ENCODE results near the gene GRM1. TPM values are rescaled to one million over a fixed set of nuclear protein-coding genes. Genes with fewer than 3 reads are reported as not detected.

Gene GRM1
- total RNA-seq, 1 donor from 2014 or later: not detected

DNA sequence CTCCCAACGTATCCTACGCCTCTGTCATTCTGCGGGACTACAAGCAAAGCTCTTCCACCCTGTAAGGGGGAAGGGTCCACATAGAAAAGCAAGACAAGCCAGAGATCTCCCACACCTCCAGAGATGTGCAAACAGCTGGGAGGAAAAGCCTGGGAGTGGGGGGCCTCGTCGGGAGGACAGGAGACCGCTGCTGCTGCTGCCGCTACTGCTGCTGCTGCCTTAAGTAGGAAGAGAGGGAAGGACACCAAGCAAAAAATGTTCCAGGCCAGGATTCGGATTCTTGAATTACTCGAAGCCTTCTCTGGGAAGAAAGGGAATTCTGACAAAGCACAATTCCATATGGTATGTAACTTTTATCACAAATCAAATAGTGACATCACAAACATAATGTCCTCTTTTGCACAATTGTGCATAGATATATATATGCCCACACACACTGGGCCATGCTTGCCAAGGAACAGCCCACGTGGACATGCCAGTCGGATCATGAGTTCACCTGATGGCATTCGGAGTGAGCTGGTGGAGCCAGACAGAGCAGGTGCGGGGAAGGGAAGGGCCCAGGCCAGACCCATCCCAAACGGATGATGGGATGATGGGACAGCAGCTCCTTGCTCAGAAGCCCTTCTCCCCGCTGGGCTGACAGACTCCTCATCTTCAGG, 406.0 kb downstream of the GRM1 start:
- Mint-ChIP-seq H3K4me3 (no peak overlapping the region), H3K27ac (no peak overlapping the region), H3K9me3 (no peaks in the 10 kb centered on the region), H3K4me1 (no peaks in the 10 kb centered on the region), H3K27me3 (peaks cover 16% of the 10 kb centered on the region), H3K36me3 (ENCODE audit: low read depth) (no peaks in the 10 kb centered on the region)
- DNase-seq: no peak
- intact Hi-C loops (cut with micrococcal nuclease): no loop called here

DNA sequence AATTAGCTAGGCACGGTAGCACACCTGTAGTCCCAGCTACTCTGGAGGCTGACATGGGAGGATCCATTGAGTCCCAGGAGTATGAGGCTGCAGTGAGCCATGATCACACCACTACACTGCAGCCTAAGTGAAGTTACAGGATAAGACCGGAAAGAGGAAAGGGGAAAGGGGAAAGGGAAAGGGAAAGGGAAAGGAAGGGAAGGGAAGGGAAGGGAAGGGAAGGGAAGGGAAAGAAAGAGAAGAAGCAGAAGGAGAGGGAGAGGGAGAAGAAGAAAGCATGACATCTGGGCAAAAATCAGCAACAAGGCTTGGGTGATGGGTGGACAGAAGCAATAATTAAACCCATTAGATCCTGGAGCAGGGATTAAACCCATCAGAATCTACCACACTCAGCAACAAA, 413.0 kb downstream of the GRM1 start:
- intact Hi-C loops (cut with micrococcal nuclease): no loop called here
- Mint-ChIP-seq H3K36me3 (ENCODE audit: low read depth) (no peaks in the 10 kb centered on the region), H3K4me1 (no peaks in the 10 kb centered on the region), H3K27me3 (no peaks in the 10 kb centered on the region), H3K27ac (no peak overlapping the region), H3K9me3 (no peaks in the 10 kb centered on the region), H3K4me3 (no peak overlapping the region)
- no peak for DNase-seq

DNA sequence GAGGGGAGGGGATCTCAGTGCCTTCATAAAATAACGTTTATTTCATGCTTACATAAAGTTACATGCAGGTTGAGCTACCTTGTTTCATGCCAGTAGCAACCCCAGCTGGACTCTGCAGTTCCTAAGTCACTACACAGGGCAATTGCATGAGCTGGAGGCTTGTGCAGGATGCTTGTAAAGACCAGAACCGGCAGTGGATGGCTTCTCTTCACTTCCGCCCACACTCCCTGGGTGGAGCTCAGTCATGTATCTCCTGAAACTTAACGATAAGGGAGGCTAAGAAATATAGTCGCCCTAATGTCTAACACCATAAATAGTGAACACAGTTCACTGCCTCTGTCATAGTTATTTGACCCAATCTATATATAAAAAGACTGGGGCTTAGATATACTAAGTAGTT, 415.3 kb downstream of the GRM1 start:
- DNase-seq: no peak
- Mint-ChIP-seq H3K4me1 (no peaks in the 10 kb centered on the region), H3K4me3 (no peak overlapping the region), H3K36me3 (ENCODE audit: low read depth) (no peaks in the 10 kb centered on the region), H3K9me3 (peaks cover 6% of the 10 kb centered on the region), H3K27ac (no peak overlapping the region), H3K27me3 (no peaks in the 10 kb centered on the region)
- intact Hi-C loops (cut with micrococcal nuclease): no loop called here

DNA sequence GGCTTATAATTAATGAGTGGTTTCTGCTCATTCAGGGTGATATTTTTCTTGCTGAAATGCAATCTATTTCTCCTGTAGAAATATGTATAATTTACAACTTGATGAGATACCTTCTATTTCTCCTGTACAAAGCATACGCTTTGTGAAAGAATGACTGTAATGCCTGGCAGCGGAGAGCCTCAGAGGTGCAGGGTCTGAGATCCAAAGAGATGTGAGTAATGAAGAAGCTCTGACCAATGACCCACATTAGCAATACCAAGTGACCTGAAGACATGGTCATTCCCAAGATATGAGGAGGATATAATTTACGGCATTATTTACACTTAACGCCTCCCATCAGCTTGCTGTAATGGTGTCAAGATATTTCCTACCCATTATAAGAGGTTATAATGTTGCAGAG, 416.4 kb downstream of the GRM1 start:
- H3K36me3 Mint-ChIP-seq (ENCODE audit: low read depth): no peaks in the 10 kb centered on the region
- H3K27ac Mint-ChIP-seq: no peak overlapping the region
- peaks cover 7% of the 10 kb centered on the region for H3K9me3 Mint-ChIP-seq
- H3K27me3 Mint-ChIP-seq: no peaks in the 10 kb centered on the region
- H3K4me1 Mint-ChIP-seq: no peaks in the 10 kb centered on the region
- no peak overlapping the region for H3K4me3 Mint-ChIP-seq
- DNase-seq: no peak
- intact Hi-C loops (cut with micrococcal nuclease): no loop called here

DNA sequence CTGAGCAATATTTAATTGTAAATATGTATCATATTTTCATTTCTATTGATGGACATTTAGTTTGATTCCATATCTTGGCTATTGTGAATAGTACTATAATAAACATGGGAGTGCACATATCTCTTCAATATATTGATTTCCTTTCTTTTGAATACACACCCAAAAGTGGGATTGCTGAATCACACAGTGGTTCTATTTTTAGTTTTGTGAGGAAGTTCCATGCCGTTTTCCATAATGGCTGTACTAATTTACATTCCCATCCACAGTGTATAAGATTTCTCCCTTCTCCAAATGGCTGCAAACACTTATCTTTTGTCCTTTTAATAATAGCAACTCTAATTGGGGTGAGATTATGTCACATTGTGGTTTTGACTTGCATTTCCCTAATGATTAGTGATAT, 428.0 kb downstream of the GRM1 start:
- no peak for DNase-seq
- intact Hi-C loops (cut with micrococcal nuclease): no loop called here
- H3K27me3 Mint-ChIP-seq: no peaks in the 10 kb centered on the region
- no peak overlapping the region for H3K27ac Mint-ChIP-seq
- no peaks in the 10 kb centered on the region for H3K36me3 Mint-ChIP-seq (ENCODE audit: low read depth)
- H3K4me1 Mint-ChIP-seq: no peaks in the 10 kb centered on the region
- peaks cover 15% of the 10 kb centered on the region for H3K9me3 Mint-ChIP-seq
- no peak overlapping the region for H3K4me3 Mint-ChIP-seq

DNA sequence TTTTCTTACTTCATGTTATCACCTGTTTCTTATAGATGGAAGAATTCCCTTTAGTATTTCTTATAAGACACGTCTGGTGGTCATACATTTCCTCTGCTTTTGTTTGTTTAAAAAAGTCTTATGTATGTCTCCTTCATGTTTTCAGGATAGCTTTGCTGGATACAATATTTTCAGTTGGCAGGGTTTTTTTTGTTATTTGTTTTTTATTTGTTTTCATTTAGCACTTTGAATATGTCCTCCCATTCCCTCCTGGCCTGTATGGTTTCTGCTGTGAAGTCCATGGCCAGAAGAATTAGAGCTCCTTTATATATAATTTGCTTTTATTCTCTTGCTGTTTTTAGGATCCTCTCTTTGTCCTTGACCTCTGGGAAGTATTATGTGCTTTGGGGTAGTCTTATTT, 432.1 kb downstream of the GRM1 start:
- H3K4me1 Mint-ChIP-seq: no peaks in the 10 kb centered on the region
- intact Hi-C loops (cut with micrococcal nuclease): no loop called here
- H3K4me3 Mint-ChIP-seq: no peak overlapping the region
- peaks cover 16% of the 10 kb centered on the region for H3K9me3 Mint-ChIP-seq
- H3K36me3 Mint-ChIP-seq (ENCODE audit: low read depth): no peaks in the 10 kb centered on the region
- H3K27me3 Mint-ChIP-seq: no peaks in the 10 kb centered on the region
- no peak for DNase-seq
- H3K27ac Mint-ChIP-seq: no peak overlapping the region

DNA sequence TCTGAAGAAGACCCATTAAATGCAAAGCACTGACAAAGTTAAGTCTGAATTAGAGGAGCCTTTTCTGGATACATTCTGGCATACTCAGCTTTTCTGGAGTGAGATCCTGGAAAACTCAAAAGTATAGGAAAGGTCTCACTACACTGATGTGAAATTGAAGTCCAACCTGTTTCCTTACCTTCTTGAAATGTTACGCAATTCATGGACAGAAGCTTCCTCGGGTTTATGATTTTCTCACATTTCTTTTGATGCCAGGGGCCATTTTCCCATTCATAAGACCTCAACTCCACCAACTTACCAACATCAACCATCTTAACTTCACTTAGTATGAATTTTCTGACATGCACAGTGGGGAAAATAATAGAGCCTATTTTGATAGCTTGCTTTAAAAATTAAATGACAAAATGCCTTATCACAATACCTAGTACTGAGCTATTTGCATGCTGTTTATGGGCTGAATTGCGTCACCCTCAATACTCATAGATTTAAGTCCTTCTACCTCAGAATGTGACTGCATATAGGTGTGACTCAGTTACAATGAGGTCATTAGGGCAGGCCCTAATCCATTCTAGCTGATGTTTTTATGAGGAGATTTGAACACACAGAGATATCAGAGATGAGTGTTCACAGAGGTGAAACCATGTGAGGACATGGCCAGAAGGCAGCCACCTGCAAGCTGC, 441.4 kb downstream of the GRM1 start:
- intact Hi-C loops (cut with micrococcal nuclease): no loop called here

DNA sequence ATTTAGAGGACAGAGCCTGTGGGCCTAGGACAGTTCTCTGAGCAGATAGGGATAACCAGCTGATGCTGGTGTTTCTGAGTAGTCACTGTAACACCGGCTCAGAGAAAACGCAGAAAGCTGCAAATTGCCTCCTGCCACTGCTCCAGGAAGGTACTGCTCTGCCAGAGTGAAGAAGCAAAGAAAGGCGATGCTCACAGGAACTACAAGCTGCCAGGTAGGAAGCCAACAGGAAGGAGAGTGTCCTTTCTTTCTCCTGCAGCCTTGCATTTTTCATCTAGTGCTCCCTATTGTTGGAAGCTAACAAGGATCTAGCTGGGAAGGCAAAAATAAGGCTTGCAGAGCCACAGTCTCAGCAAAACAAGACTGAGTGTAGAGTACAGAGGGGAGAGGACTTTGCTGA, 444.1 kb downstream of the GRM1 start:
- H3K36me3 Mint-ChIP-seq (ENCODE audit: low read depth): no peaks in the 10 kb centered on the region
- H3K9me3 Mint-ChIP-seq: no peaks in the 10 kb centered on the region
- DNase-seq: no peak
- H3K4me3 Mint-ChIP-seq: no peak overlapping the region
- no peaks in the 10 kb centered on the region for H3K27me3 Mint-ChIP-seq
- intact Hi-C loops (cut with micrococcal nuclease): no loop called here
- no peak overlapping the region for H3K27ac Mint-ChIP-seq
- no peaks in the 10 kb centered on the region for H3K4me1 Mint-ChIP-seq

More for the DNA sequence above, 441.4 kb downstream of the GRM1 start:
- Mint-ChIP-seq H3K9me3 (no peaks in the 10 kb centered on the region), H3K27me3 (no peaks in the 10 kb centered on the region), H3K4me3 (no peak overlapping the region), H3K4me1 (no peaks in the 10 kb centered on the region), H3K36me3 (ENCODE audit: low read depth) (no peaks in the 10 kb centered on the region), H3K27ac (no peak overlapping the region)
- DNase-seq: no peak

DNA sequence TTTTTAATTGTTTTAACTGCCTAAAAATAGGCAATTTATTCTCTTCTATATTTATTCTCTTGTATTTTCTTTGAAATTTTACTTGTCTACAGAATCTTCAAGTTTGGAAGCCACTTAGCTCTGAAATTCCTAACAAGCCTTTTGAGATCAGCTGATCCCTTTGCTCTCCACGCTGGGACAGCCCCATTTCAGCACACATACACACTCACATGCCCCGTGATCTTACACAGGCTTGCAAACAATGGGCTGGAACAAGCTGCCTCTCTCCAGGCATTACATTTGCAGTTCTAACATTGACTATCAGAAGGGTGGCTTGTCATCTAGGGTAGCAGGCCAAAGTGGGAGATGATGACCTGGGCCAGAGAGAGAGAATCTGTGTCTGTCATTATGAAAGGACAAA, 452.7 kb downstream of the GRM1 start:
- Mint-ChIP-seq H3K27ac (no peak overlapping the region), H3K4me1 (no peaks in the 10 kb centered on the region), H3K27me3 (no peaks in the 10 kb centered on the region), H3K9me3 (no peaks in the 10 kb centered on the region), H3K4me3 (no peak overlapping the region), H3K36me3 (ENCODE audit: low read depth) (no peaks in the 10 kb centered on the region)
- intact Hi-C loops (cut with micrococcal nuclease): no loop called here
- DNase-seq: no peak

DNA sequence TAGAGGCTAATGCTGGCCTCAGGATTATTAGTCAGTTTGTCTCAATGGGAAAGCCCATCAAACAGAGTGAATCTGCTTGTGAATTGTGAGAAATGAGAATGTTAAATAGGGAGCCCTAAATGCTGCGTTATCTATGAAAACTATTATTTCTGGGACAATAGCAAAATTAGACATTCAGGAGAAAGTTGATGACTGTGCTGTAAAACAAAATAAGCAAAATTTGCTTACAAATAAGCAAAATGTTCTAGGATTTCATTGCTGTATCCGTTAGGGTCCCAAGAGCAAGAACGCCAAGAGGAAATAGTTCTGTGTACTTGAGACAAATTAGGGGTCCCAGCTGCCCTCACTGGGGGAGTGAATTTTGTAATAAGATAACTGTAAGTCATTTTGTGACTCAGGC, 455.5 kb downstream of the GRM1 start:
- Mint-ChIP-seq H3K27ac (no peak overlapping the region), H3K9me3 (no peaks in the 10 kb centered on the region), H3K27me3 (no peaks in the 10 kb centered on the region), H3K36me3 (ENCODE audit: low read depth) (no peaks in the 10 kb centered on the region), H3K4me1 (no peaks in the 10 kb centered on the region), H3K4me3 (no peak overlapping the region)
- no peak for DNase-seq
- intact Hi-C loops (cut with micrococcal nuclease): no loop called here

Other genes starting within 250 kb of the GRM1 start
- gene FBXO30, start 214.3 kb upstream of the GRM1 start, total RNA-seq: 6.3 and 6.6 TPM in 2 replicates
- gene SHPRH, start 64.7 kb upstream of the GRM1 start, total RNA-seq: 20.7 and 20.9 TPM in 2 replicates

Data from activated CD4-positive, alpha-beta T cell treated with anti-CD3 and anti-CD28 coated beads, Interleukin-2, amount 10 ng/mL, durations not matched to agents 24 days and 14 days (primary cell).